NB4 (cell line): Measurements from ENCODE around the gene POLL.
"Not testable (repeated sequence)": the region's sequence is repeated elsewhere in the genome, so short reads cannot be mapped to it uniquely, and the experiment has no call there.

Experiments used
- POLR2A ChIP-seq: IDR thresholded peaks from 2 replicates; pipeline ENCODE4 v1.6.1; 2011; ENCODE audit warnings: mild to moderate bottlenecking; ENCODE audit not compliant: insufficient read length; ENCODE audit errors: extremely low read depth
- TF ChIP-seq, protein P1 (sequence below): IDR thresholded peaks from one replicate; pipeline ENCODE4 v1.5.1; 2012; ENCODE audit warnings: low read depth, low read length
- TF ChIP-seq, protein P2 (sequence below): IDR thresholded peaks from 2 replicates; pipeline ENCODE4 v1.6.1; 2011; ENCODE audit warnings: low read depth, low read length

- TF ChIP-seq, protein P1, sequence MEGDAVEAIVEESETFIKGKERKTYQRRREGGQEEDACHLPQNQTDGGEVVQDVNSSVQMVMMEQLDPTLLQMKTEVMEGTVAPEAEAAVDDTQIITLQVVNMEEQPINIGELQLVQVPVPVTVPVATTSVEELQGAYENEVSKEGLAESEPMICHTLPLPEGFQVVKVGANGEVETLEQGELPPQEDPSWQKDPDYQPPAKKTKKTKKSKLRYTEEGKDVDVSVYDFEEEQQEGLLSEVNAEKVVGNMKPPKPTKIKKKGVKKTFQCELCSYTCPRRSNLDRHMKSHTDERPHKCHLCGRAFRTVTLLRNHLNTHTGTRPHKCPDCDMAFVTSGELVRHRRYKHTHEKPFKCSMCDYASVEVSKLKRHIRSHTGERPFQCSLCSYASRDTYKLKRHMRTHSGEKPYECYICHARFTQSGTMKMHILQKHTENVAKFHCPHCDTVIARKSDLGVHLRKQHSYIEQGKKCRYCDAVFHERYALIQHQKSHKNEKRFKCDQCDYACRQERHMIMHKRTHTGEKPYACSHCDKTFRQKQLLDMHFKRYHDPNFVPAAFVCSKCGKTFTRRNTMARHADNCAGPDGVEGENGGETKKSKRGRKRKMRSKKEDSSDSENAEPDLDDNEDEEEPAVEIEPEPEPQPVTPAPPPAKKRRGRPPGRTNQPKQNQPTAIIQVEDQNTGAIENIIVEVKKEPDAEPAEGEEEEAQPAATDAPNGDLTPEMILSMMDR: not testable (repeated sequence)
- TF ChIP-seq, protein P2, sequence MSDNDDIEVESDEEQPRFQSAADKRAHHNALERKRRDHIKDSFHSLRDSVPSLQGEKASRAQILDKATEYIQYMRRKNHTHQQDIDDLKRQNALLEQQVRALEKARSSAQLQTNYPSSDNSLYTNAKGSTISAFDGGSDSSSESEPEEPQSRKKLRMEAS: not testable (repeated sequence)
- TF ChIP-seq POLR2A: not testable (repeated sequence)
Observed at GRCh38 chr10:101593331-101593730, 5.3 kb upstream of the POLL start.
